Measurements from ENCODE around the gene CXCL8.

Gene CXCL8

GRCh38 chr4:73777612-73778011 lies 37.2 kb downstream of the CXCL8 start:
- H3K27ac ChIP-seq (ENCODE audit: insufficient read depth, low read length, poor library complexity, severe bottlenecking), result no peak overlapping the region
- no peaks in the 10 kb centered on the region for H3K36me3 ChIP-seq (ENCODE audit: control insufficient read depth, insufficient read depth, low read length)
- no peak overlapping the region for H3K4me3 ChIP-seq (ENCODE audit: insufficient read depth, low read depth, low read length, poor library complexity, severe bottlenecking)
- no peaks in the 10 kb centered on the region for H3K9me3 ChIP-seq (ENCODE audit: control insufficient read depth, low read length)
- no peaks in the 10 kb centered on the region for H3K4me1 ChIP-seq (ENCODE audit: control insufficient read depth, insufficient read depth, low read length, poor library complexity, severe bottlenecking)
- DNase-seq, result no peak
- H3K27me3 ChIP-seq (replicated peaks; ENCODE audit: control insufficient read depth, insufficient read depth, low read length, poor library complexity, severe bottlenecking), result no peaks in the 10 kb centered on the region

GRCh38 chr4:73780243-73780642 lies 39.9 kb downstream of the CXCL8 start:
- H3K27ac ChIP-seq (ENCODE audit: insufficient read depth, low read length, poor library complexity, severe bottlenecking), result no peak overlapping the region

GRCh38 chr4:73780834-73781233 lies 40.5 kb downstream of the CXCL8 start:
- Histone ChIP-seq H3K36me3 (ENCODE audit: control insufficient read depth, insufficient read depth, low read length) (no peaks in the 10 kb centered on the region), H3K4me3 (ENCODE audit: insufficient read depth, low read depth, low read length, poor library complexity, severe bottlenecking) (no peak overlapping the region), H3K4me1 (ENCODE audit: control insufficient read depth, insufficient read depth, low read length, poor library complexity, severe bottlenecking) (no peaks in the 10 kb centered on the region), H3K27me3 (replicated peaks; ENCODE audit: control insufficient read depth, insufficient read depth, low read length, poor library complexity, severe bottlenecking) (no peaks in the 10 kb centered on the region), H3K27ac (ENCODE audit: insufficient read depth, low read length, poor library complexity, severe bottlenecking) (no peak overlapping the region), H3K9me3 (ENCODE audit: control insufficient read depth, low read length) (no peaks in the 10 kb centered on the region)
- DNase-seq, result no peak

More at GRCh38 chr4:73780243-73780642, 39.9 kb downstream of the CXCL8 start:
- Histone ChIP-seq H3K4me1 (ENCODE audit: control insufficient read depth, insufficient read depth, low read length, poor library complexity, severe bottlenecking) (no peaks in the 10 kb centered on the region), H3K36me3 (ENCODE audit: control insufficient read depth, insufficient read depth, low read length) (no peaks in the 10 kb centered on the region), H3K4me3 (ENCODE audit: insufficient read depth, low read depth, low read length, poor library complexity, severe bottlenecking) (no peak overlapping the region), H3K9me3 (ENCODE audit: control insufficient read depth, low read length) (no peaks in the 10 kb centered on the region), H3K27me3 (replicated peaks; ENCODE audit: control insufficient read depth, insufficient read depth, low read length, poor library complexity, severe bottlenecking) (no peaks in the 10 kb centered on the region)
- no peak for DNase-seq

- no peak overlapping the region for H3K27ac ChIP-seq (ENCODE audit: insufficient read depth, low read length, poor library complexity, severe bottlenecking)
- no peaks in the 10 kb centered on the region for H3K27me3 ChIP-seq (replicated peaks; ENCODE audit: control insufficient read depth, insufficient read depth, low read length, poor library complexity, severe bottlenecking)
- no peaks in the 10 kb centered on the region for H3K36me3 ChIP-seq (ENCODE audit: control insufficient read depth, insufficient read depth, low read length)
- DNase-seq, result no peak
- no peaks in the 10 kb centered on the region for H3K4me1 ChIP-seq (ENCODE audit: control insufficient read depth, insufficient read depth, low read length, poor library complexity, severe bottlenecking)
- no peak overlapping the region for H3K4me3 ChIP-seq (ENCODE audit: insufficient read depth, low read depth, low read length, poor library complexity, severe bottlenecking)
- H3K9me3 ChIP-seq (ENCODE audit: control insufficient read depth, low read length), result no peaks in the 10 kb centered on the region
Observed at GRCh38 chr4:73788411-73788810, 48.0 kb downstream of the CXCL8 start.
